Mammary epithelial cell (primary cell): ENCODE measurements around the gene SLC38A11.

Source experiments
- EZH2 ChIP-seq: IDR thresholded peaks from 2 replicates; pipeline ENCODE4 v1.6.1; 2012; ENCODE audit warnings: low read length, inconsistent platforms, borderline replicate concordance
- TF ChIP-seq, protein P1 (sequence below), 2 donors: IDR thresholded peaks in 1 of 2; conservative IDR thresholded peaks in 1 of 2; 2 replicates each; pipeline ENCODE4 v1.5.1; 2011 to 2012; ENCODE audit warnings: inconsistent platforms in 2 of 2, low read length in 2 of 2, mild to moderate bottlenecking in 2 of 2, control low read depth in 1 of 2, low read depth in 1 of 2; ENCODE audit not compliant: insufficient read depth in 1 of 2; ENCODE audit errors: extremely low read depth in 1 of 2

DNA sequence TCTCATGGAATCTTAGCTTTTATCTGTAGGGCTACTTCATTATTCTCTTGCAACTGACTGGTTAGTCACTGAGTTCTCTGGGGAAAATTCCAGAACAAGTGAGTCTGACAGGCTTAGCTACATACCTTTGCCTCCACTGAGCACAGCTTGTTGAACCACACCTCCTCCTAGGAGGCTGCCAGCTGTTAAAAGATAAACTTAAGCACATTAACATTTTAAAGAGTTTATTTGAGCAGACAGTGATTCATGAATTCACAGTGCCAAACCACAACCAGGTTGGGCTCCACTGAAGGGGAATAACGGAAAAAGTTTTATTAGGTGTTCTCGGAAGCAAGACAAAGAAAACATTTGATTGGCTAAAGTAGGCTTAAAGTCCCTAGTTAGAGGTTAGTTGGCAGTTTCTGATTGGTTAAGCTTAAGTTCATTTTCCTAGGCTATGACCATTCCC lies 12.5 kb upstream of the SLC38A11 start:
- no peak for TF ChIP-seq EZH2
- TF ChIP-seq, protein P1, sequence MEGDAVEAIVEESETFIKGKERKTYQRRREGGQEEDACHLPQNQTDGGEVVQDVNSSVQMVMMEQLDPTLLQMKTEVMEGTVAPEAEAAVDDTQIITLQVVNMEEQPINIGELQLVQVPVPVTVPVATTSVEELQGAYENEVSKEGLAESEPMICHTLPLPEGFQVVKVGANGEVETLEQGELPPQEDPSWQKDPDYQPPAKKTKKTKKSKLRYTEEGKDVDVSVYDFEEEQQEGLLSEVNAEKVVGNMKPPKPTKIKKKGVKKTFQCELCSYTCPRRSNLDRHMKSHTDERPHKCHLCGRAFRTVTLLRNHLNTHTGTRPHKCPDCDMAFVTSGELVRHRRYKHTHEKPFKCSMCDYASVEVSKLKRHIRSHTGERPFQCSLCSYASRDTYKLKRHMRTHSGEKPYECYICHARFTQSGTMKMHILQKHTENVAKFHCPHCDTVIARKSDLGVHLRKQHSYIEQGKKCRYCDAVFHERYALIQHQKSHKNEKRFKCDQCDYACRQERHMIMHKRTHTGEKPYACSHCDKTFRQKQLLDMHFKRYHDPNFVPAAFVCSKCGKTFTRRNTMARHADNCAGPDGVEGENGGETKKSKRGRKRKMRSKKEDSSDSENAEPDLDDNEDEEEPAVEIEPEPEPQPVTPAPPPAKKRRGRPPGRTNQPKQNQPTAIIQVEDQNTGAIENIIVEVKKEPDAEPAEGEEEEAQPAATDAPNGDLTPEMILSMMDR (conservative IDR thresholded peaks at IDR 0.05 in 1 of 2, IDR thresholded peaks at IDR 0.05 in 1 of 2; ENCODE audit: extremely low read depth in 1 of 2, insufficient read depth in 1 of 2, low read depth in 1 of 2, low read length in 2 of 2) = no peak
